Duodenal mucosa (tissue), 2 donors: ENCODE data around the gene SMIM36.
"Not testable (repeated sequence)": the region's sequence is repeated elsewhere in the genome, so short reads cannot be mapped to it uniquely, and the experiment has no call there.

Experiments
- H3K27ac ChIP-seq: one replicate; pipeline ENCODE4 v1.7.0; 2013; ENCODE audit warnings: low read depth, low read length
- H3K27me3 ChIP-seq, 2 donors: one replicate each; pipeline ENCODE4 v1.7.0; 2013; ENCODE audit warnings: low read length in 2 of 2, control low read depth in 1 of 2; ENCODE audit not compliant: insufficient read depth in 2 of 2, control insufficient read depth in 1 of 2
- H3K36me3 ChIP-seq, 2 donors: one replicate each; pipeline ENCODE4 v1.7.0; 2013; ENCODE audit warnings: low read length in 2 of 2, control low read depth in 1 of 2; ENCODE audit not compliant: insufficient read depth in 2 of 2, control insufficient read depth in 1 of 2
- H3K4me1 ChIP-seq, 2 donors: one replicate each; pipeline ENCODE4 v1.7.0; 2013; ENCODE audit warnings: low read length in 2 of 2, control low read depth in 1 of 2; ENCODE audit not compliant: insufficient read depth in 2 of 2, control insufficient read depth in 1 of 2
- H3K4me3 ChIP-seq, 2 donors: one replicate each; pipeline ENCODE4 v1.7.0; 2013; ENCODE audit warnings: low read length in 2 of 2, low read depth in 1 of 2
- H3K9ac ChIP-seq, 2 donors: one replicate each; pipeline ENCODE4 v1.7.0; 2013; ENCODE audit warnings: low read length in 2 of 2, low read depth in 1 of 2
- H3K9me3 ChIP-seq, 2 donors: one replicate each; pipeline ENCODE4 v1.7.0; 2013; ENCODE audit warnings: low read length in 2 of 2, control low read depth in 1 of 2; ENCODE audit not compliant: control insufficient read depth in 1 of 2

SMIM36 gene

GRCh38 chr17:55407641-55408566 is 103.3 kb downstream of the SMIM36 start:
- no peak overlapping the region for H3K4me3 ChIP-seq
- H3K4me1 ChIP-seq: no peaks in the 10 kb centered on the region
- peaks cover 16 to 77% of the 10 kb centered on the region in 2 donors for H3K36me3 ChIP-seq
- H3K9ac ChIP-seq: no peak overlapping the region
- H3K27me3 ChIP-seq: no peaks in the 10 kb centered on the region
- no peak overlapping the region for H3K27ac ChIP-seq
- H3K9me3 ChIP-seq: no peaks in the 10 kb centered on the region

GRCh38 chr17:55405600-55405999 is 105.7 kb downstream of the SMIM36 start:
- no peaks in the 10 kb centered on the region for H3K4me1 ChIP-seq
- no peak overlapping the region for H3K27ac ChIP-seq
- H3K27me3 ChIP-seq: no peaks in the 10 kb centered on the region
- no peak overlapping the region for H3K9ac ChIP-seq
- H3K9me3 ChIP-seq: no peaks in the 10 kb centered on the region
- peaks cover 19 to 69% of the 10 kb centered on the region in 2 donors for H3K36me3 ChIP-seq
- no peak overlapping the region for H3K4me3 ChIP-seq

GRCh38 chr17:55404197-55404596 is 107.1 kb downstream of the SMIM36 start:
- H3K9ac ChIP-seq, H3K4me3 ChIP-seq, H3K27ac ChIP-seq, H3K4me1 ChIP-seq, H3K9me3 ChIP-seq, H3K27me3 ChIP-seq: not testable (repeated sequence)
- peaks cover 15 to 65% of the 10 kb centered on the region in 2 donors for H3K36me3 ChIP-seq

- Histone ChIP-seq H3K27me3 (no peaks in the 10 kb centered on the region), H3K9me3 (no peaks in the 10 kb centered on the region), H3K36me3 (peaks cover 13 to 56% of the 10 kb centered on the region in 2 donors), H3K4me1 (no peaks in the 10 kb centered on the region), H3K4me3 (no peak overlapping the region), H3K27ac (no peak overlapping the region), H3K9ac (no peak overlapping the region)
These were observed 108.9 kb downstream of the SMIM36 start for GRCh38 chr17:55402374-55402773.
